Stimulated activated CD4-positive, alpha-beta T cell treated with anti-CD3 and anti-CD28 coated beads, Interleukin-12 subunit alpha, Interleukin-12 subunit beta, amount 100 ng/mL, for 4 hours (primary cell): ENCODE measurements around the gene NAALADL2.

Experiments used
- DNase-seq: peaks from one replicate; pipeline ENCODE4 v3.0.0-alpha.2; 2020

The NAALADL2 gene

GRCh38 chr3:174891524-174892203 is 32.5 kb downstream of the NAALADL2 start:
- DNase-seq = no peak

DNA sequence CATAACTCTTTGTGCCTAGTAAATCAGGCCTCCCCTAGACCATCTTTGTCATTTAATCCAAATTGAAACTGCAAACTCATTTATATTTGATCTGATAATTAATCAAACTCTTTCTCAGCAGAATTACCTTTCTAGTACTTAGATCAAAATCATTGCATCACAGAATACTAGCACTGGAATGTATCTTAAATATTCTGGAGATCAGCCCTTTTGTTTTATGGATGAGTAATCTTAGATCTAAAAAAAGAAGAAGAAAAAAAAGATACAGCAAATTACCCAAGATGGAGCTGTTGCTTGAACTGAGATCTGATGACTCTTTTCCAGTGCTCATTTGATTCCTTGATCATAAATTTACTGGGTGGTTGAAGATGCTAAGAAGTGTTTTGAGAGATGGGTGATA is 47.9 kb downstream of the NAALADL2 start:
- no peak for DNase-seq

- DNase-seq = no peak
Observed at GRCh38 chr3:174907628-174908407, 48.7 kb downstream of the NAALADL2 start.

DNA sequence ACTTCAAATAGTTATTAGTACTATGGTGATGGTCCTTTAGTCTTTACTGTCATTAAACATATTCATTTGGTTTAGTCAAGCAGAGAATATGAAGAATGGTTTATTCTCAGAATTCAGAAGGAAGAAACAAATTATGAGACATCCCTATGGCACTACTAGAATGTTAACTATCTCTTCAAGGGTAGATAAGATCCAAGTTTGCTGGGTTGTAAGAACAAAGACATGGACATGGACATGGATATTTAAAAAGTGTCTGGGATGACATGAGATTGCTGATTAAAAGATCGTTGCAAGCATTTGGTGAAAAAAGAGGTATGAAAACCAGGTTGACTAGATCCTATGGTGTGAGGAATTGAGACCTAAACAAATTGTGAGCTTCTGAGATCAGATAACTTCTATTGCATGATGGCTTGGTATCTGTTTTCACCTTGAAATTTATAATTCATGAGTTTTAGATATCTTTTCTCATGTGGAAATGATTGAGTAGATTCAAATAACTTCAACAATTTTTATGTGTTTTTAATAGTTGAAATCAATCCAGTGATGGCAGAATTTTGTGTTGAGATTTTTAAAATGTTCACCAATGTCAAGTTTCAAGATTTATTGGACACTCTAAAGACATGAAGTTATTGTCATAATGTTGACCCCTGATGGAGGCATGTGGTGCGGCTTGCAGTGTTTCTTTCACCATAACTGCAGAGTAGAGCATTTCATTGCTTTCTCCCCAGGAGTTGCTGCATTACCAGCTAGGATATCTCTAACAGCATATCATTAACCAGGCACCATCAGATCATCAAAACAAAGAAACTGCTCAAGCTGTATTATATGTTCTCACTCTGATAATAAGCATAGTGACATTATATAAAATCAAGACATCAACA is 72.6 kb downstream of the NAALADL2 start:
- DNase-seq = no peak

- no peak for DNase-seq
Observed at GRCh38 chr3:174936590-174936989, 77.5 kb downstream of the NAALADL2 start.

- DNase-seq = no peak
Observed at GRCh38 chr3:174937478-174937877, 78.3 kb downstream of the NAALADL2 start.

DNA sequence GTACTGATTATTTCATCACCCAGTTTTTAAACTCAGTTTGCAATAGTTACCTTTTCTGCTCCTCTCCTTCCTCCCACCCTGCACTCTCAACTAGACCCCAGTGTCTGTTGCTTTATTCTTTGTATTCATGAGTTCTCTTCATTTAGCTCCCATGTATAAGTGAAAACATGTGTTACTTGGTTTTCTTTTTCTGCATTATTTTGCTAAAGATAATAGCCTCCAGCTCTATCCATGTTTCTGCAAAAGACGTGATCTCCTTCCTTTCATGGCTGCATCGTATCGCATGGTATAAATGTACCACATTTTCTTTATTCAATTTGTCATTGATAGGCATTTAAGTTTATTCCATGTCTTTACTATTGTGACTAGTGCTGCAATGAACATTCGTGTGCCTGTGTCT is 79.0 kb downstream of the NAALADL2 start:
- no peak for DNase-seq

- no peak for DNase-seq
Observed at GRCh38 chr3:174940151-174940550, 81.0 kb downstream of the NAALADL2 start.

GRCh38 chr3:174945276-174945675 is 86.1 kb downstream of the NAALADL2 start:
- no peak for DNase-seq

- no peak for DNase-seq
Observed at GRCh38 chr3:174945951-174946350, 86.8 kb downstream of the NAALADL2 start.

- DNase-seq = no peak
Observed at GRCh38 chr3:174949523-174949922, 90.4 kb downstream of the NAALADL2 start.

DNA sequence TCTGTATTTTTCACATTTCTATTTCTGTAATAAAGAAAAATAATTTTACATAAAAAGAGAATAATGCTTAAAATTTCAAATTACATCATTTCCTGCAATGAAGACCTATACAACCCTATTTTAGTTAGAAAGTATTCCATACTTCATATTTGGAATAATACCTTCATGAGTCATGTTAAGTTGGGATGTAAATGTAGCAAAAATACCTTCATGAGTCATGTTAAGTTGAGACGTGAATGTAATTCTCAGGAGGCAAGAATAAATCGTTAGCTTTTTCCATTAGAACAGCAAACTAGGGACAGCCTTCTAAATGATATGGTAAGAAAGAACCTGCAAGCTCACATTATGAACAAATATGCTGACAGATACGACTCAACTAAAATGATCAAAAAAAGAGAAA is 91.9 kb downstream of the NAALADL2 start:
- DNase-seq = no peak

- DNase-seq = no peak
Observed at GRCh38 chr3:174951498-174952005, 92.4 kb downstream of the NAALADL2 start.

GRCh38 chr3:174953068-174953467 is 93.9 kb downstream of the NAALADL2 start:
- no peak for DNase-seq

DNA sequence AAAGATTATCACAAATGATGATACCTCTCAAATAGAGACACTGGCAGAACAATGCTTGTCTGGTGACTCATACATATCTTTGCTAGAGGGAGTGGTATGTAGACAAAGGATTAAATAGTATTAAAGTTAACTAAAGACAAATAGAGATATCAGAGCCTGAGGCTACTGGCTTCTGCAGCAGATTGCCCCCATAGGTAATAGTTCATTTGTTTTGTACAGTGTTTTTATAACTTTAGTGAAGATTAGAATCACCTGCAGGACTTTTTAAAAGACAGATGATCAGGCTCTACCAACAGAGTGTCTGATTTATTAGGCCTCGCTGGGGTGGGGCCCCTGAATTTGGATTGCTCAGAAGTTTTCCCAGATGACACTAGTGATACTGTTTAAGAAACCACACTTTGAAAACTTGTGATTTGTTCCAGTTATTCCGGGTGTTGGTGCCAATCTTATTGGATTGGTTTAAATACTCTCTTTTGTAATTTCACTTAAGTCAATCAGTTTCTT is 96.4 kb downstream of the NAALADL2 start:
- no peak for DNase-seq

- DNase-seq = no peak
Observed at GRCh38 chr3:174957081-174957480, 97.9 kb downstream of the NAALADL2 start.

GRCh38 chr3:174957551-174958001 is 98.4 kb downstream of the NAALADL2 start:
- no peak for DNase-seq

GRCh38 chr3:174958671-174959328 is 99.7 kb downstream of the NAALADL2 start:
- no peak for DNase-seq

- DNase-seq = no peak
Observed at GRCh38 chr3:174959556-174960065, 100.5 kb downstream of the NAALADL2 start.

- no peak for DNase-seq
Observed at GRCh38 chr3:174960898-174961297, 101.8 kb downstream of the NAALADL2 start.

DNA sequence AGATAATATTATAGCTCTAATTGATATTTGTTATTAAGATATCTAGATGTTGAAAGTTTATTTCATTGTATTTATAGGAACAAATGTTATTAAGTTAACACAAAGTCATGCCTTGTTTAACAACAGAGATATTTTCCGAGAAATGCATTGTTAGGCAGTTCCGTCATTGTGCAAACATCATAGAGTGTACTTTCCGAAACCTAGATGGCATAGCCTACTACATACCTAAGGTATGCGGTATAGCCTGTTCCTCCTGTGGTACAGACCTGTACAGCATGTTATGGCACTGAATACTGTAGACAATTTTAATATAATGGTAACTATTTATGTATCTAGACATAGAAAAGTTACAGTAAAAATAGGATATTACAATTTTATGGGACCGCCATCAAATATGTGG is 114.3 kb downstream of the NAALADL2 start:
- no peak for DNase-seq

DNA sequence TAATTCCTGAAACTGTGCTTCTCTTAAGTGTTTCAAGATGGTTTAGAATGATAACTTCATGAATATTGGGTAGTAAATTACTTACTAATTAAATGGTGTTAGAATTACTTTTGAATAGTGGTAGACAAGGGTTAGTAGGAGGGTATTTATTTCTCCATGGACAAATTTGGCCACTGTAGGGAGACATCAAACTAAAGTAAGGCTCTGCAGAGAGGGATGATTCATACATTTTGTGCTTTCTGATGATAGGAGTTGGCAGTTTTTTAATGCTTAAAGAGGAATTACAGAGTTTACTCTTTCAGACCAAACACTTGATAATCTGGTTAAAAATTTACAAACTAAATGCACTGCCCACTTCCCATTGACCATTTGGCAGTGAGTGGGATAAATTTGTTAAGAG is 127.6 kb downstream of the NAALADL2 start:
- no peak for DNase-seq
